SK-N-SH (cell line): Measurements from ENCODE around the gene ABI1. TPM values are rescaled to one million over a fixed set of nuclear protein-coding genes. Genes with fewer than 3 reads are reported as not detected.

Experiments used
- CTCF ChIA-PET: fragments of 300-600, 350-600 bp; formaldehyde crosslinking; extraction: SDS; loops from one replicate; lab custom pipeline; 2021; lab: Yijun Ruan, JAX
- POLR2A ChIA-PET: fragments of 350-600 bp; sonication (Branson Sonifier 250); formaldehyde crosslinking; extraction: SDS; loops from one replicate; lab custom pipeline; 2020; ENCODE audit warnings: antibody characterized with exemption, inconsistent platforms; lab: Yijun Ruan, JAX
- DNase-seq: peaks from one replicate; pipeline ENCODE4 v3.0.0; 2012
- H2AFZ ChIP-seq: fragments of 200-600 bp; sonication (generic); 2 replicates; pipeline ENCODE4 v1.8.1; 2016; ENCODE audit warnings: antibody characterized with exemption, mild to moderate bottlenecking, low read depth
- H3F3A ChIP-seq: fragments of 200-600 bp; sonication (generic); replicated peaks from 2 replicates; pipeline ENCODE3; 2016; ENCODE audit warnings: antibody characterized with exemption, mild to moderate bottlenecking; ENCODE audit not compliant: insufficient read depth
- H3K27ac ChIP-seq, 2 experiments: fragments of 200-500 bp in 1 of 2; fragments of 200-600 bp in 1 of 2; sonication (Bioruptor generic) in 1 of 2; sonication (generic), shearing (Covaris generic) in 1 of 2; 2 replicates each; pipeline versions ENCODE4 v1.5.1 to v1.6.1; 2014 to 2016; ENCODE audit warnings: low read depth in 2 of 2, inconsistent platforms in 1 of 2, low read length in 1 of 2, mild to moderate bottlenecking in 1 of 2, mixed read lengths in 1 of 2
- H3K27me3 ChIP-seq: fragments of 200-600 bp; sonication (generic), shearing (Covaris generic); 2 replicates; pipeline ENCODE4 v1.6.1; 2016; ENCODE audit warnings: mixed run types; ENCODE audit not compliant: insufficient read depth
- H3K36me3 ChIP-seq, 2 experiments: fragments of 200-500 bp in 1 of 2; fragments of 200-600 bp in 1 of 2; sonication (Bioruptor generic) in 1 of 2; sonication (generic) in 1 of 2; replicated peaks in 1 of 2; 2 replicates each; pipeline versions ENCODE3 to v1.5.1; 2014 to 2016; ENCODE audit warnings: low read length in 1 of 2, mild to moderate bottlenecking in 1 of 2; ENCODE audit not compliant: insufficient read depth in 2 of 2, control insufficient read depth in 1 of 2
- H3K4me1 ChIP-seq, 2 experiments: fragments of 200-500 bp in 1 of 2; fragments of 200-600 bp in 1 of 2; sonication (Bioruptor generic) in 1 of 2; sonication (generic), shearing (Covaris generic) in 1 of 2; 2 replicates each; pipeline versions ENCODE4 v1.5.1 to v1.6.1; 2014 to 2016; ENCODE audit warnings: low read depth in 1 of 2, low read length in 1 of 2, mixed run types in 1 of 2; ENCODE audit not compliant: insufficient read depth in 2 of 2, control insufficient read depth in 1 of 2
- H3K4me2 ChIP-seq: fragments of 200-600 bp; sonication (generic), shearing (Covaris generic); 2 replicates; pipeline ENCODE4 v1.6.1; 2017; ENCODE audit warnings: mixed run types
- H3K4me3 ChIP-seq, 2 experiments: fragments of 200-500 bp in 1 of 2; fragments of 200-600 bp in 1 of 2; sonication (Bioruptor generic) in 1 of 2; sonication (generic), shearing (Covaris generic) in 1 of 2; 2 replicates each; pipeline versions ENCODE4 v1.5.1 to v1.8.1; 2014 to 2016; ENCODE audit warnings: low read depth in 2 of 2, inconsistent platforms in 1 of 2, low read length in 1 of 2, mild to moderate bottlenecking in 1 of 2, mixed read lengths in 1 of 2, moderate library complexity in 1 of 2
- H3K79me2 ChIP-seq: fragments of 200-600 bp; sonication (generic); 2 replicates; pipeline ENCODE4 v1.8.1; 2017; ENCODE audit warnings: mild to moderate bottlenecking; ENCODE audit not compliant: insufficient read depth
- H3K9ac ChIP-seq: fragments of 200-600 bp; sonication (generic); 2 replicates; pipeline ENCODE4 v1.6.1; 2017; ENCODE audit warnings: mixed run types
- H3K9me2 ChIP-seq: fragments of 200-600 bp; sonication (generic); 2 replicates; pipeline ENCODE4 v1.6.1; 2017; ENCODE audit warnings: mixed run types
- H3K9me3 ChIP-seq: fragments of 200-600 bp; sonication (generic); 2 replicates; pipeline ENCODE4 v1.6.1; 2017; ENCODE audit warnings: mixed run types, mild to moderate bottlenecking, moderate library complexity
- H4K20me1 ChIP-seq: fragments of 200-600 bp; sonication (generic); 2 replicates; pipeline ENCODE4 v1.6.1; 2017; ENCODE audit warnings: mild to moderate bottlenecking, mixed run types; ENCODE audit not compliant: insufficient read depth
- CTCF ChIP-seq: fragments of 200-600 bp; sonication (generic); IDR thresholded peaks from 2 replicates; pipeline ENCODE4 v1.6.1; 2017; ENCODE audit warnings: antibody characterized with exemption, mild to moderate bottlenecking, moderate library complexity
- ELF1 ChIP-seq: IDR thresholded peaks from 2 replicates; pipeline ENCODE4 v1.4.0; 2012
- EP300 ChIP-seq, 2 experiments: IDR thresholded peaks; 2 replicates each; pipeline versions ENCODE4 v1.4.0 to v1.6.1; 2012; ENCODE audit warnings: borderline replicate concordance in 1 of 2, low read depth in 1 of 2, low read length in 1 of 2
- EZH2phosphoT487 ChIP-seq: fragments of 200-600 bp; sonication (generic); IDR thresholded peaks from 2 replicates; pipeline ENCODE4 v1.6.1; 2017; ENCODE audit warnings: low read depth, mixed run types, mild to moderate bottlenecking, antibody characterized with exemption, moderate library complexity, borderline replicate concordance
- FOXJ3 ChIP-seq: sonication (generic); formaldehyde crosslinking; IDR thresholded peaks from 2 replicates; pipeline ENCODE4 v1.5.1; 2020; ENCODE audit warnings: mild to moderate bottlenecking, missing genetic modification reagents
- FOXM1 ChIP-seq: IDR thresholded peaks from 2 replicates; pipeline ENCODE4 v1.4.0; 2012; ENCODE audit warnings: low read depth, mild to moderate bottlenecking
- GABPA ChIP-seq: IDR thresholded peaks from 2 replicates; pipeline ENCODE4 v1.4.0; 2012; ENCODE audit warnings: low read depth, mild to moderate bottlenecking
- MAX ChIP-seq: IDR thresholded peaks from 2 replicates; pipeline ENCODE4 v1.4.0; 2012; ENCODE audit warnings: low read depth
- MXI1 ChIP-seq: IDR thresholded peaks from 2 replicates; pipeline ENCODE4 v1.6.1; 2012; ENCODE audit warnings: mild to moderate bottlenecking, low read depth, low read length, improper control_type of control experiment
- NRF1 ChIP-seq: IDR thresholded peaks from 2 replicates; pipeline ENCODE4 v1.6.1; 2012; ENCODE audit warnings: low read depth, mild to moderate bottlenecking, low read length
- POLR2AphosphoS5 ChIP-seq: IDR thresholded peaks from 2 replicates; pipeline ENCODE4 v1.6.1; 2012; ENCODE audit warnings: low read depth, low read length
- RCOR1 ChIP-seq: fragments of 150-350 bp; IDR thresholded peaks from 2 replicates; pipeline ENCODE4 v1.6.1; 2017; ENCODE audit warnings: antibody characterized with exemption, low read length
- SMC3 ChIP-seq: IDR thresholded peaks from 2 replicates; pipeline ENCODE4 v1.6.1; 2012; ENCODE audit warnings: low read depth, low read length, improper control_type of control experiment
- TAF1 ChIP-seq: IDR thresholded peaks from 2 replicates; pipeline ENCODE4 v1.6.1; 2012; ENCODE audit warnings: low read depth, mild to moderate bottlenecking, low read length, moderate library complexity, borderline replicate concordance
- YY1 ChIP-seq: IDR thresholded peaks from 2 replicates; pipeline ENCODE4 v1.4.0; 2012; ENCODE audit warnings: low read depth, mild to moderate bottlenecking
- WGBS: methylation state at CpG from one replicate; pipeline ENCODE4 v1.1.6; 2017; ENCODE audit warnings: low lambda C conversion rate; 5-methylcytosine and 5-hydroxymethylcytosine counted together
- polyA plus RNA-seq, 3 experiments: library from polyadenylated mRNA; depleted of rRNA; stranded (reverse); fragments of >200 nt; gene quantifications; 2 replicates each; pipeline ENCODE4 v1.2.3, GENCODE V29; 2012
- TF ChIP-seq, protein P1 (sequence below): IDR thresholded peaks from 2 replicates; pipeline ENCODE4; 2012
- TF ChIP-seq, protein P2 (sequence below): IDR thresholded peaks from 2 replicates; pipeline ENCODE4 v1.6.1; 2012; ENCODE audit warnings: mild to moderate bottlenecking, low read depth, low read length, moderate library complexity
- TF ChIP-seq, protein P3 (sequence below): fragments of 150-350 bp; IDR thresholded peaks from 2 replicates; pipeline ENCODE4 v1.6.1; 2016; ENCODE audit warnings: mild to moderate bottlenecking, low read depth, low read length
- TF ChIP-seq, protein P4 (sequence below): IDR thresholded peaks from 2 replicates; pipeline ENCODE4 v1.4.0; 2012; ENCODE audit warnings: low read depth, borderline replicate concordance

The ABI1 gene
- polyA plus RNA-seq (2012; rRNA removed): 36.7 and 47.5 TPM in 2 replicates
- polyA plus RNA-seq (2012; cell fraction: cytosol; rRNA removed): 36.1 and 39.5 TPM in 2 replicates
- polyA plus RNA-seq (2012; cell fraction: nucleus; rRNA removed): 15.6 and 38.2 TPM in 2 replicates

GRCh38 chr10:26860443-26861204 is at the start of gene ABI1:
Gene ABI1 (minus strand): TSS chr10:26860958. CDS start chr10:26860863, 95 bp downstream.
- Histone ChIP-seq H3K27ac (peak within 1 kb of the TSS; percentile 92 to 95), H3K9me3 (no peaks in the 10 kb centered on the region), H3K9me2 (no peaks in the 10 kb centered on the region), H3K79me2 (peaks cover 43% of the 10 kb centered on the region), H3K9ac (peak within 1 kb of the TSS; percentile 95), H4K20me1 (peaks cover 35% of the 10 kb centered on the region), H2AFZ (peak within 1 kb of the TSS; percentile 93), H3K27me3 (no peaks in the 10 kb centered on the region; the same call in 1 of the 2 replicates), H3F3A (peaks cover 9% of the 10 kb centered on the region), H3K4me3 (peak within 1 kb of the TSS; percentile 66 to 75), H3K4me1 (peaks cover 5 to 11% of the 10 kb centered on the region in 2 experiments; a peak in 3 of 4 replicates), H3K4me2 (peak within 1 kb of the TSS; percentile 59), H3K36me3 (no peaks in the 10 kb centered on the region)
- POLR2A ChIA-PET: interaction anchor here (0.6 to 1.2 kb wide), 2 partner anchors 134 to 294 kb away, joined by 3 read pairs; partner anchors contain the start of gene YME1L1
- CTCF ChIA-PET: interaction anchor here (0.7 to 4.1 kb wide), 18 partner anchors 9 to 499 kb away, joined by 3 to 43 read pairs (median 4); no protein-coding TSS in a partner anchor
- peak; percentile 92 for DNase-seq
- WGBS: 1% methylated on average over 43 of the region's 59 CpGs
- no peak for TF ChIP-seq FOXM1
- peak; percentile 65 for TF ChIP-seq GABPA
- peak in 1 of 2 experiments; percentile 47; a peak in 1 of 4 replicates for TF ChIP-seq EP300 (IDR thresholded peaks at IDR 0.05; ENCODE audit: borderline replicate concordance in 1 of 2, low read depth in 1 of 2, low read length in 1 of 2)
- TF ChIP-seq TAF1: peak; percentile 80
- TF ChIP-seq, protein P1, sequence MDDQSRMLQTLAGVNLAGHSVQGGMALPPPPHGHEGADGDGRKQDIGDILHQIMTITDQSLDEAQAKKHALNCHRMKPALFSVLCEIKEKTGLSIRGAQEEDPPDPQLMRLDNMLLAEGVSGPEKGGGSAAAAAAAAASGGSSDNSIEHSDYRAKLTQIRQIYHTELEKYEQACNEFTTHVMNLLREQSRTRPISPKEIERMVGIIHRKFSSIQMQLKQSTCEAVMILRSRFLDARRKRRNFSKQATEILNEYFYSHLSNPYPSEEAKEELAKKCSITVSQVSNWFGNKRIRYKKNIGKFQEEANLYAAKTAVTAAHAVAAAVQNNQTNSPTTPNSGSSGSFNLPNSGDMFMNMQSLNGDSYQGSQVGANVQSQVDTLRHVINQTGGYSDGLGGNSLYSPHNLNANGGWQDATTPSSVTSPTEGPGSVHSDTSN: no peak; the same call in 1 of the 2 replicates
- no peak for TF ChIP-seq SMC3
- TF ChIP-seq NRF1: peak; percentile 83
- TF ChIP-seq MXI1: peak; percentile 68
- peak; percentile 67; the same call in 1 of the 2 replicates for TF ChIP-seq YY1
- TF ChIP-seq RCOR1: 0 out of 2 replicates have a peak, but pooled peaks have one; percentile 1
- no peak for TF ChIP-seq CTCF
- no peak for TF ChIP-seq EZH2phosphoT487
- TF ChIP-seq, protein P2, sequence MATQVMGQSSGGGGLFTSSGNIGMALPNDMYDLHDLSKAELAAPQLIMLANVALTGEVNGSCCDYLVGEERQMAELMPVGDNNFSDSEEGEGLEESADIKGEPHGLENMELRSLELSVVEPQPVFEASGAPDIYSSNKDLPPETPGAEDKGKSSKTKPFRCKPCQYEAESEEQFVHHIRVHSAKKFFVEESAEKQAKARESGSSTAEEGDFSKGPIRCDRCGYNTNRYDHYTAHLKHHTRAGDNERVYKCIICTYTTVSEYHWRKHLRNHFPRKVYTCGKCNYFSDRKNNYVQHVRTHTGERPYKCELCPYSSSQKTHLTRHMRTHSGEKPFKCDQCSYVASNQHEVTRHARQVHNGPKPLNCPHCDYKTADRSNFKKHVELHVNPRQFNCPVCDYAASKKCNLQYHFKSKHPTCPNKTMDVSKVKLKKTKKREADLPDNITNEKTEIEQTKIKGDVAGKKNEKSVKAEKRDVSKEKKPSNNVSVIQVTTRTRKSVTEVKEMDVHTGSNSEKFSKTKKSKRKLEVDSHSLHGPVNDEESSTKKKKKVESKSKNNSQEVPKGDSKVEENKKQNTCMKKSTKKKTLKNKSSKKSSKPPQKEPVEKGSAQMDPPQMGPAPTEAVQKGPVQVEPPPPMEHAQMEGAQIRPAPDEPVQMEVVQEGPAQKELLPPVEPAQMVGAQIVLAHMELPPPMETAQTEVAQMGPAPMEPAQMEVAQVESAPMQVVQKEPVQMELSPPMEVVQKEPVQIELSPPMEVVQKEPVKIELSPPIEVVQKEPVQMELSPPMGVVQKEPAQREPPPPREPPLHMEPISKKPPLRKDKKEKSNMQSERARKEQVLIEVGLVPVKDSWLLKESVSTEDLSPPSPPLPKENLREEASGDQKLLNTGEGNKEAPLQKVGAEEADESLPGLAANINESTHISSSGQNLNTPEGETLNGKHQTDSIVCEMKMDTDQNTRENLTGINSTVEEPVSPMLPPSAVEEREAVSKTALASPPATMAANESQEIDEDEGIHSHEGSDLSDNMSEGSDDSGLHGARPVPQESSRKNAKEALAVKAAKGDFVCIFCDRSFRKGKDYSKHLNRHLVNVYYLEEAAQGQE: no peak
- peak; percentile 78 for TF ChIP-seq MAX
- TF ChIP-seq, protein P3, sequence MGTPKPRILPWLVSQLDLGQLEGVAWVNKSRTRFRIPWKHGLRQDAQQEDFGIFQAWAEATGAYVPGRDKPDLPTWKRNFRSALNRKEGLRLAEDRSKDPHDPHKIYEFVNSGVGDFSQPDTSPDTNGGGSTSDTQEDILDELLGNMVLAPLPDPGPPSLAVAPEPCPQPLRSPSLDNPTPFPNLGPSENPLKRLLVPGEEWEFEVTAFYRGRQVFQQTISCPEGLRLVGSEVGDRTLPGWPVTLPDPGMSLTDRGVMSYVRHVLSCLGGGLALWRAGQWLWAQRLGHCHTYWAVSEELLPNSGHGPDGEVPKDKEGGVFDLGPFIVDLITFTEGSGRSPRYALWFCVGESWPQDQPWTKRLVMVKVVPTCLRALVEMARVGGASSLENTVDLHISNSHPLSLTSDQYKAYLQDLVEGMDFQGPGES: no peak
- no peak for TF ChIP-seq FOXJ3 (CRISPR knock-in tag)
- TF ChIP-seq, protein P4, sequence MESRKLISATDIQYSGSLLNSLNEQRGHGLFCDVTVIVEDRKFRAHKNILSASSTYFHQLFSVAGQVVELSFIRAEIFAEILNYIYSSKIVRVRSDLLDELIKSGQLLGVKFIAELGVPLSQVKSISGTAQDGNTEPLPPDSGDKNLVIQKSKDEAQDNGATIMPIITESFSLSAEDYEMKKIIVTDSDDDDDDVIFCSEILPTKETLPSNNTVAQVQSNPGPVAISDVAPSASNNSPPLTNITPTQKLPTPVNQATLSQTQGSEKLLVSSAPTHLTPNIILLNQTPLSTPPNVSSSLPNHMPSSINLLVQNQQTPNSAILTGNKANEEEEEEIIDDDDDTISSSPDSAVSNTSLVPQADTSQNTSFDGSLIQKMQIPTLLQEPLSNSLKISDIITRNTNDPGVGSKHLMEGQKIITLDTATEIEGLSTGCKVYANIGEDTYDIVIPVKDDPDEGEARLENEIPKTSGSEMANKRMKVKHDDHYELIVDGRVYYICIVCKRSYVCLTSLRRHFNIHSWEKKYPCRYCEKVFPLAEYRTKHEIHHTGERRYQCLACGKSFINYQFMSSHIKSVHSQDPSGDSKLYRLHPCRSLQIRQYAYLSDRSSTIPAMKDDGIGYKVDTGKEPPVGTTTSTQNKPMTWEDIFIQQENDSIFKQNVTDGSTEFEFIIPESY: peak; percentile 99
- TF ChIP-seq ELF1: peak; percentile 41
- peak; percentile 94 for TF ChIP-seq POLR2AphosphoS5
